Mucosa of rectum (tissue), 2 donors: ENCODE measurements around the gene PPP2R2D.

Experiments used
- H3K27ac ChIP-seq, 2 donors: one replicate each; pipeline ENCODE4 v1.7.0; 2013; ENCODE audit warnings: inconsistent platforms in 2 of 2, low read depth in 2 of 2, low read length in 2 of 2
- H3K27me3 ChIP-seq, 2 donors: one replicate each; pipeline ENCODE4 v1.7.0; 2013; ENCODE audit warnings: low read length in 2 of 2; ENCODE audit not compliant: control insufficient read depth in 2 of 2, insufficient read depth in 2 of 2
- H3K36me3 ChIP-seq, 2 donors: one replicate each; pipeline ENCODE4 v1.7.0; 2013; ENCODE audit warnings: low read length in 2 of 2; ENCODE audit not compliant: control insufficient read depth in 2 of 2, insufficient read depth in 2 of 2
- H3K4me1 ChIP-seq, 2 donors: one replicate each; pipeline ENCODE4 v1.7.0; 2013; ENCODE audit warnings: low read length in 2 of 2, mild to moderate bottlenecking in 1 of 2; ENCODE audit not compliant: control insufficient read depth in 2 of 2, insufficient read depth in 2 of 2
- H3K4me3 ChIP-seq, 2 donors: one replicate each; pipeline ENCODE4 v1.7.0; 2013; ENCODE audit warnings: low read length in 2 of 2
- H3K9ac ChIP-seq, 2 donors: one replicate each; pipeline ENCODE4 v1.7.0; 2013; ENCODE audit warnings: low read length in 2 of 2, low read depth in 1 of 2, mild to moderate bottlenecking in 1 of 2
- H3K9me3 ChIP-seq, 2 donors: one replicate each; pipeline ENCODE4 v1.7.0; 2013; ENCODE audit warnings: low read length in 2 of 2; ENCODE audit not compliant: control insufficient read depth in 2 of 2
- donor health status: healthy.
- donor health status: Normal muscosa, but diverticular disease.

The PPP2R2D gene

GRCh38 chr10:131900350-131901152, at the start of gene PPP2R2D:
PPP2R2D (plus strand) TSS chr10:131901008; CDS start chr10:131901149, 141 bp downstream.
- peaks cover 0 to 5% of the 10 kb centered on the region in 2 donors for H3K36me3 ChIP-seq
- peak within 1 kb of the TSS; percentile 86 to 88 for H3K9ac ChIP-seq
- peak within 1 kb of the TSS; percentile 84 to 85 for H3K4me3 ChIP-seq
- H3K9me3 ChIP-seq, result no peaks in the 10 kb centered on the region
- peaks cover 5 to 10% of the 10 kb centered on the region in 2 donors for H3K27me3 ChIP-seq
- H3K4me1 ChIP-seq, result peaks cover 18 to 26% of the 10 kb centered on the region in 2 donors
- H3K27ac ChIP-seq, result peak within 1 kb of the TSS; percentile 87 to 91

GRCh38 chr10:131851346-131851745, 49.5 kb upstream of the PPP2R2D start:
- Histone ChIP-seq H3K27me3 (no peaks in the 10 kb centered on the region), H3K4me3 (no peak overlapping the region), H3K4me1 (no peaks in the 10 kb centered on the region), H3K27ac (no peak overlapping the region), H3K9ac (no peak overlapping the region), H3K9me3 (no peaks in the 10 kb centered on the region), H3K36me3 (no peaks in the 10 kb centered on the region)

- H3K27me3 ChIP-seq, result no peaks in the 10 kb centered on the region
- no peaks in the 10 kb centered on the region for H3K9me3 ChIP-seq
- no peaks in the 10 kb centered on the region for H3K36me3 ChIP-seq
- H3K27ac ChIP-seq, result no peak overlapping the region
- H3K9ac ChIP-seq, result no peak overlapping the region
- H3K4me3 ChIP-seq, result no peak overlapping the region
- H3K4me1 ChIP-seq, result no peaks in the 10 kb centered on the region
These were observed 48.5 kb upstream of the PPP2R2D start for GRCh38 chr10:131852176-131852822.

- Histone ChIP-seq H3K27me3 (no peaks in the 10 kb centered on the region), H3K4me1 (no peaks in the 10 kb centered on the region), H3K36me3 (no peaks in the 10 kb centered on the region), H3K27ac (no peak overlapping the region), H3K9ac (no peak overlapping the region), H3K4me3 (no peak overlapping the region), H3K9me3 (no peaks in the 10 kb centered on the region)
These were observed 47.8 kb upstream of the PPP2R2D start for GRCh38 chr10:131852823-131853609.

DNA sequence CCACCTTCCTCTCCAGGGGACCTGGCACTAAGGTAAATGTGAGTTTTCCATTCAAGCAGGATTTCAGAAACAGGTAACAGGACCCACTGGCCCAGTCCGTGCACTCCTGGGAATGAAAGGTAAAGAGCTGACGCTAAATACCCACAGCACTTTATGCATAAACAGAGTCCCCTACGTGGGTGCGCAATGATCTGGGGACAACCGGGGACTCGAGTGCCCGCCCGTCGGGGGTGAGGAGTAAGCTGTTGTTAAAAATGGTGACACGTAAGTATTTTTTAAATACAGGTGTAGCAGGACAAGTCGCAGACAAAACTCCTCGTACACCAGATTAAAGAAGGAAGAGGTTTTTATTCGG, 47.2 kb upstream of the PPP2R2D start:
- Histone ChIP-seq H3K9me3 (no peaks in the 10 kb centered on the region), H3K27ac (no peak overlapping the region), H3K9ac (no peak overlapping the region), H3K4me1 (no peaks in the 10 kb centered on the region), H3K36me3 (no peaks in the 10 kb centered on the region), H3K4me3 (no peak overlapping the region), H3K27me3 (no peaks in the 10 kb centered on the region)

GRCh38 chr10:131854579-131855335, 46.1 kb upstream of the PPP2R2D start:
- Histone ChIP-seq H3K27ac (no peak overlapping the region), H3K36me3 (no peaks in the 10 kb centered on the region), H3K27me3 (no peaks in the 10 kb centered on the region), H3K9me3 (no peaks in the 10 kb centered on the region), H3K9ac (no peak overlapping the region), H3K4me3 (no peak overlapping the region), H3K4me1 (no peaks in the 10 kb centered on the region)

DNA sequence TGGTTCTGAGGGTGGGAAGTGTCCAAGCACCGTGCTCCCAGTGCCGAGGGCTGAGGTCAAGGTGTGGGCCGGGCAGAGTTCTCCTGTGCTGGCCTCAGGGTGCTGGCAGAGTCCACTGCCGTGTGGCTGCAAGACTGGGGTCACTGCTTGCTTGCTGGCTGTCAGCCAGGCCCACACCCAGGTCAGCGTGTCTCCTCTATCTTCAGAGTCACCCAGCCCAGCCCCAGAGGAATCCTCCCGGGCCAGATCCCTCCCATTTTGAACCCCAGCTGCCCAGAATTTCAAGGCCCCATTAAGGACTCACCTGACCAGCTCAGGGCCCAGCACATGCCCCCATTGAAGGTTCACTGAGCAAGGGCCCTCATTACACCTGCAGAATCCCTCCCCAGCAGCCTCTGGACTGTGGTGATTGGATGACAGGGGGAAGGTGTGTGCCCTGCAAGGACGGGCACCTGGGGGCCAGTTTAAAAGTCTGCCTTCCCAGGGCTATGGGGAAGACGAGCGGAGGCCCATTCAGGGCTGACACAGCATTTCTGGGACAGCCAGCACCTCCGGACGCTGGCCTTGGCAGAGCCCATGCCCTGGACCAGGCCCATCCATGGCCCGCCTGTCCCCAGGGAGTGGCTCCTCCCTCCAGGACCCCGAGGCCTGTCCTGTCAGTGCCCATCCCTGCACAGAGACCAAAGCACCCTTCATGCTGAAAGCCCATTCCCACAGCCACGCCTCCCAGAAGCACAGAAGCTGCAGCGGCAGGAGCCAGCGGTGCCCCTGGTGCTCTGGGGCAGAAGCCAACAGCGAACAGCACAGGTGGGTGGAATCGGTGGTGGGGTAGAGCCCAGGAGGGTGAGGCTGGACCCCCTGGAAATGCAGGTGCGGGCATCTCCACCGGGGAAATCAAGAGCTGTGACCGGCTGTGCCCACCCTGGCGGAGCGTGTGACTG, 45.1 kb upstream of the PPP2R2D start:
- Histone ChIP-seq H3K27me3 (no peaks in the 10 kb centered on the region), H3K4me1 (no peaks in the 10 kb centered on the region), H3K4me3 (no peak overlapping the region), H3K27ac (no peak overlapping the region), H3K9ac (no peak overlapping the region), H3K9me3 (no peaks in the 10 kb centered on the region), H3K36me3 (no peaks in the 10 kb centered on the region)

- no peaks in the 10 kb centered on the region for H3K4me1 ChIP-seq
- H3K27ac ChIP-seq, result no peak overlapping the region
- H3K27me3 ChIP-seq, result no peaks in the 10 kb centered on the region
These were observed 44.2 kb upstream of the PPP2R2D start for GRCh38 chr10:131856441-131857094.

More at GRCh38 chr10:131856441-131857094, 44.2 kb upstream of the PPP2R2D start:
- no peaks in the 10 kb centered on the region for H3K9me3 ChIP-seq
- no peaks in the 10 kb centered on the region for H3K36me3 ChIP-seq
- no peak overlapping the region for H3K9ac ChIP-seq
- H3K4me3 ChIP-seq, result no peak overlapping the region
